Measurements from ENCODE around the gene FAM107A.
"Not testable (repeated sequence)": the region's sequence is repeated elsewhere in the genome, so short reads cannot be mapped to it uniquely, and the experiment has no call there.

The FAM107A gene

GRCh38 chr3:58531956-58532355 is 45.2 kb downstream of the FAM107A start:
- peak; percentile 28 for TF ChIP-seq CTCF (IDR thresholded peaks at IDR 0.05; ENCODE audit: low read depth, low read length, missing control alignments)
- no peak for DNase-seq (ENCODE audit: low read depth)
- H3K4me3 ChIP-seq (ENCODE audit: low read depth, low read length), result no peak overlapping the region

- TF ChIP-seq CTCF (IDR thresholded peaks at IDR 0.05; ENCODE audit: low read depth, low read length, missing control alignments), result no peak
- DNase-seq (ENCODE audit: low read depth), result no peak
- H3K4me3 ChIP-seq (ENCODE audit: low read depth, low read length), result no peak overlapping the region
Observed at GRCh38 chr3:58531555-58531954, 45.6 kb downstream of the FAM107A start.

DNA sequence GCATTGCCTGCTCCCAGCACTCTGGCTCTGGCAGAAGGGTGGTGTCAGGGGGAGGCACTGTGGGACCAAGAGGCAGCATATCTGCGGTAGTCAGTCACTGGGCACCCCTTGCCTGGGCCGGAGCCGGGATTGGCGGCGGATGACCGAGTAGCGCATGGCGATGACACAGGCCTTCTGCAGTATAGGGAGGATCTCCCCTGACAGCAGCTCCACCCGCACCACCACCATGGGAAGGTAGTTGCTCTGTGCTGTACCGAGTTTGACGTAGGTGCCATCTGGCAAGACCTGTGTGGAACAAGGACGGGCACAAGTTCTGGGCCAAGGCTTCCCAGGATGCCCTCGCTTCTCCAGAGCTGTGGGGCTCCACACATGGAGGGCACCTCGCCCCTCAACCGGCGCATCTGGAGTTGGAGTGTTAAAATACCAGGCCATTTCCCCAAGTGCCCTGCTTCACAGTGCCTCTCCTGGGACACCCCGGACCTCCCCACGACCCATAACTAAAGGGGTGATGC is 46.8 kb downstream of the FAM107A start:
- TF ChIP-seq CTCF (IDR thresholded peaks at IDR 0.05; ENCODE audit: low read depth, low read length, missing control alignments), result no peak
- no peak overlapping the region for H3K4me3 ChIP-seq (ENCODE audit: low read depth, low read length)
- DNase-seq (ENCODE audit: low read depth), result no peak

GRCh38 chr3:58529516-58530353 is 47.5 kb downstream of the FAM107A start:
- peak; percentile 46 for TF ChIP-seq CTCF (IDR thresholded peaks at IDR 0.05; ENCODE audit: low read depth, low read length, missing control alignments)

GRCh38 chr3:58528629-58529028 is 48.6 kb downstream of the FAM107A start:
- no peak for TF ChIP-seq CTCF (IDR thresholded peaks at IDR 0.05; ENCODE audit: low read depth, low read length, missing control alignments)
- no peak overlapping the region for H3K4me3 ChIP-seq (ENCODE audit: low read depth, low read length)
- no peak for DNase-seq (ENCODE audit: low read depth)

More at GRCh38 chr3:58529516-58530353, 47.5 kb downstream of the FAM107A start:
- DNase-seq (ENCODE audit: low read depth), result no peak
- no peak overlapping the region for H3K4me3 ChIP-seq (ENCODE audit: low read depth, low read length)

GRCh38 chr3:58527440-58527839 is 49.8 kb downstream of the FAM107A start:
- DNase-seq (ENCODE audit: low read depth); H3K4me3 ChIP-seq (ENCODE audit: low read depth, low read length): not testable (repeated sequence)

GRCh38 chr3:58526515-58526957 is 50.7 kb downstream of the FAM107A start:
- no peak for DNase-seq (ENCODE audit: low read depth)
- H3K4me3 ChIP-seq (ENCODE audit: low read depth, low read length), result no peak overlapping the region
- no peak for TF ChIP-seq CTCF (IDR thresholded peaks at IDR 0.05; ENCODE audit: low read depth, low read length, missing control alignments)

Measured in GM12864 (cell line).